K562 treated with DMSO at 1 percent for 4 hours (cell line): ENCODE measurements around the gene ANXA2. TPM values are rescaled to one million over a fixed set of nuclear protein-coding genes. Genes with fewer than 3 reads are reported as not detected.

Experiments used
- total RNA-seq: library from RNA; unstranded; fragments of 300-600 nt; gene quantifications from 2 replicates; pipeline ENCODE4 v1.2.3, GENCODE V29; 2022; ENCODE audit not compliant: insufficient read depth

The ANXA2 gene
- total RNA-seq: 298 and 312 TPM in 2 replicates

GRCh38 chr15:60397772-60398445, at the start of gene ANXA2:
TSS of gene ANXA2 (minus strand) at chr15:60397986. CDS start at chr15:60386075, 11,911 bp downstream.

Other genes with a start within 250 kb of the ANXA2 start
- gene ICE2, start 81.2 kb upstream of the ANXA2 start, total RNA-seq: 14.9 and 17.4 TPM in 2 replicates